MCF 10A (cell line): ENCODE measurements around the gene MEGF8. TPM values are rescaled to one million over a fixed set of nuclear protein-coding genes. Genes with fewer than 3 reads are reported as not detected.

Experiments used
- BruUV-seq: library from RNA; stranded (reverse); fragments of 400-500 nt; replicated peaks from 2 replicates; lab custom pipeline; 2021; lab: Mats Ljungman, UMichigan
- CTCF ChIA-PET: fragments of 300-600 bp; sonication (Branson Sonifier 250); formaldehyde crosslinking; extraction: SDS; loops from one replicate; lab custom pipeline; 2021; ENCODE audit warnings: antibody characterized with exemption, inconsistent platforms; lab: Yijun Ruan, JAX
- POLR2A ChIA-PET: fragments of 300-600, 350-650 bp; sonication (Branson Sonifier 250); formaldehyde crosslinking; extraction: SDS; loops from one replicate; lab custom pipeline; 2020; ENCODE audit warnings: antibody characterized with exemption, inconsistent platforms; lab: Yijun Ruan, JAX
- DNase-seq: peaks from one replicate; pipeline ENCODE4 v3.0.0-alpha.2; 2018; ENCODE audit not compliant: unreplicated experiment
- H3K27ac Mint-ChIP-seq: one replicate; pipeline ENCODE4 v1.8.0; 2022; ENCODE audit warnings: mild to moderate bottlenecking, low read depth, mixed read lengths; ENCODE audit not compliant: unreplicated experiment
- H3K27me3 Mint-ChIP-seq: one replicate; pipeline ENCODE4 v1.8.0; 2022; ENCODE audit warnings: mixed read lengths; ENCODE audit not compliant: insufficient read depth, unreplicated experiment
- H3K36me3 Mint-ChIP-seq: one replicate; pipeline ENCODE4 v1.8.0; 2022; ENCODE audit warnings: mild to moderate bottlenecking, moderate library complexity, mixed read lengths; ENCODE audit not compliant: insufficient read depth, unreplicated experiment
- H3K4me1 Mint-ChIP-seq: one replicate; pipeline ENCODE4 v1.8.0; 2022; ENCODE audit warnings: mixed read lengths; ENCODE audit not compliant: insufficient read depth, unreplicated experiment
- H3K4me3 Mint-ChIP-seq: one replicate; pipeline ENCODE4 v1.8.0; 2022; ENCODE audit warnings: mild to moderate bottlenecking, moderate library complexity, mixed read lengths; ENCODE audit not compliant: unreplicated experiment
- H3K9me3 Mint-ChIP-seq: one replicate; pipeline ENCODE4 v1.8.0; 2022; ENCODE audit warnings: mixed read lengths; ENCODE audit not compliant: unreplicated experiment
- CTCF ChIP-seq: fragments of 200-600 bp; IDR thresholded peaks from one replicate; pipeline ENCODE4 v1.8.0; 2022; ENCODE audit warnings: antibody characterized with exemption, mild to moderate bottlenecking; ENCODE audit not compliant: unreplicated experiment
- intact Hi-C: fragments of 100-400 bp; cut with micrococcal nuclease; formaldehyde crosslinking; loops from 2 replicates; pipeline ENCODE4 v1.14.1; 2022
- total RNA-seq: library from RNA; stranded (reverse); gene quantifications from 2 replicates; pipeline ENCODE4 v1.2.3, GENCODE V29; 2022

The MEGF8 gene
- total RNA-seq, 1 experiment from 2014 or later: 13.0 TPM

GRCh38 chr19:42313840-42314755 lies 11.3 kb upstream of the MEGF8 start:
- H3K9me3 Mint-ChIP-seq: no peaks in the 10 kb centered on the region
- peaks cover 6% of the 10 kb centered on the region for H3K36me3 Mint-ChIP-seq
- H3K27ac Mint-ChIP-seq: no peak overlapping the region
- CTCF ChIA-PET: interaction anchor here (0.6 to 1.1 kb wide), 2 partner anchors 8 to 68 kb away, joined by 3 to 4 read pairs; no protein-coding TSS in a partner anchor
- no peak for TF ChIP-seq CTCF
- DNase-seq: no peak
- POLR2A ChIA-PET: interaction anchor here (0.8 kb wide), 2 partner anchors 10 to 12 kb away, joined by 3 to 6 read pairs; partner anchors contain the start of genes PAFAH1B3 and PRR19
- peak overlapping the region; percentile 66 for H3K4me3 Mint-ChIP-seq
- no TSS peak for BruUV-seq
- H3K4me1 Mint-ChIP-seq: peaks cover 12% of the 10 kb centered on the region
- H3K27me3 Mint-ChIP-seq: peaks cover 13% of the 10 kb centered on the region
- intact Hi-C loops: no loop called here

GRCh38 chr19:42315024-42315423 lies 10.4 kb upstream of the MEGF8 start:
- Mint-ChIP-seq H3K27me3 (peaks cover 13% of the 10 kb centered on the region), H3K4me1 (peaks cover 12% of the 10 kb centered on the region), H3K9me3 (no peaks in the 10 kb centered on the region), H3K4me3 (no peak overlapping the region), H3K36me3 (peaks cover 6% of the 10 kb centered on the region), H3K27ac (no peak overlapping the region)
- intact Hi-C loops: no loop called here
- no peak for TF ChIP-seq CTCF
- BruUV-seq: no TSS peak
- DNase-seq: no peak
- ChIA-PET POLR2A (no interaction called here), CTCF (interaction anchor here (0.6 to 1.9 kb wide), 3 partner anchors 19 to 283 kb away, joined by 3 to 5 read pairs (median 5); no protein-coding TSS in a partner anchor)

DNA sequence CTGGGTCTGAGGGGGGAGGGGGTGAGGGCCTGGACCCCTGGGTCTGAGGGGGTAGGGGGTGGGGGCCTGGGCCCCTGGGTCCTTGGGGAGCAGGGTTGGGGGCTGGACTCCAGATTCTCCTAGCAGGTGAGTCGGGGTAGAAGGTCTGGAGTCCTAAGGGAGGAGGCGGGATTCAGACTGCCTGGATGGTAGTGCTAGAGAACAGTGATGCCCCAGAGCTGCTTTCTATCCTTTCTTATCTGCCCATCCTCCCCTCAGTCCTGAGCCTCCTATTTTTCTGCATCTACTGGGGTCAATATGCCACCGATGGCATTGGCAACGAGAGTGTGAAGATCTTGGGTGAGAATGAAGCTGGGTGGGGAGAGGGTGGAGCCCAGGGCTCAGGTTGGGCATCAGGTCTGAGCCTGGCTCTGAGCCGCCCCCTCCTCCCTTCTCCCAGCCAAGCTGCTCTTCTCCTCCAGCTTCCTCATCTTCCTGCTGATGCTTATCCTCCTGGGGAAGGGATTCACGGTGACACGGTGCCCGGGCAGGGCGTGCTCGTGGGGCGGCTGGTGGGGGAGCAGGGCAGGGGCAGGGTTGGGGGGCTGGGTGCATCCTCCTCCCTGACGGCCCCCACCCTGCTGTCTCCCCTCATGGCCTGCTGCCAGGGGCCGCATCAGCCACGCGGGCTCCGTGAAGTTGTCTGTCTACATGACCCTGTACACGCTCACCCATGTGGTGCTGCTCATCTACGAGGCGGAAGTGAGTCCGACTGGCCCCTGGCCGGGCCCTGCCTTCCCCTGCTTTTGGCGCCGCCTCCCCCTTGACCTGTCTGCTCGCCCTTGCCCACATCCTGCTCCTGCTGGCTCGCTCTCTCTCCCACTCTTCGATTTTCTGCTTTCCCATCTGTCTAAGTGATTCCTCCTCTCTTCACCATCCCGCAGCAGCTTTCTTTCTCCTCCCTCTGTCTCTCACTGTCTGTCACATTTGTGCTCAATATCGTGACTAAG lies 8.9 kb upstream of the MEGF8 start:
- no peak for DNase-seq
- H3K36me3 Mint-ChIP-seq: peaks cover 6% of the 10 kb centered on the region
- peaks cover 13% of the 10 kb centered on the region for H3K27me3 Mint-ChIP-seq
- BruUV-seq: no TSS peak
- peaks cover 12% of the 10 kb centered on the region for H3K4me1 Mint-ChIP-seq
- ChIA-PET POLR2A (no interaction called here), CTCF (interaction anchor here (0.5 to 1.9 kb wide), 4 partner anchors 20 to 191 kb away, joined by 3 to 5 read pairs (median 3); no protein-coding TSS in a partner anchor)
- H3K27ac Mint-ChIP-seq: no peak overlapping the region
- intact Hi-C loops: no loop called here
- H3K4me3 Mint-ChIP-seq: peak overlapping the region; percentile 6
- H3K9me3 Mint-ChIP-seq: no peaks in the 10 kb centered on the region
- no peak for TF ChIP-seq CTCF
